LNCaP clone FGC (cell line): ENCODE results near the gene SHB.

ENCODE experiments used
- DNase-seq: peaks from one replicate; pipeline ENCODE4 v3.0.0-alpha.2; 2011; ENCODE audit warnings: low read depth
- H3K4me3 ChIP-seq: 2 replicates; pipeline ENCODE4 v1.5.1; 2011; ENCODE audit warnings: mild to moderate bottlenecking, low read depth, low read length, control low read depth
- TF ChIP-seq, protein P1 (sequence below): IDR thresholded peaks from 2 replicates; pipeline ENCODE4 v1.5.1; 2012; ENCODE audit warnings: mild to moderate bottlenecking; ENCODE audit not compliant: control insufficient read depth, insufficient read depth; ENCODE audit errors: extremely low read depth

SHB gene

GRCh38 chr9:38109601-38110000 lies 40.6 kb upstream of the SHB start:
- TF ChIP-seq, protein P1, sequence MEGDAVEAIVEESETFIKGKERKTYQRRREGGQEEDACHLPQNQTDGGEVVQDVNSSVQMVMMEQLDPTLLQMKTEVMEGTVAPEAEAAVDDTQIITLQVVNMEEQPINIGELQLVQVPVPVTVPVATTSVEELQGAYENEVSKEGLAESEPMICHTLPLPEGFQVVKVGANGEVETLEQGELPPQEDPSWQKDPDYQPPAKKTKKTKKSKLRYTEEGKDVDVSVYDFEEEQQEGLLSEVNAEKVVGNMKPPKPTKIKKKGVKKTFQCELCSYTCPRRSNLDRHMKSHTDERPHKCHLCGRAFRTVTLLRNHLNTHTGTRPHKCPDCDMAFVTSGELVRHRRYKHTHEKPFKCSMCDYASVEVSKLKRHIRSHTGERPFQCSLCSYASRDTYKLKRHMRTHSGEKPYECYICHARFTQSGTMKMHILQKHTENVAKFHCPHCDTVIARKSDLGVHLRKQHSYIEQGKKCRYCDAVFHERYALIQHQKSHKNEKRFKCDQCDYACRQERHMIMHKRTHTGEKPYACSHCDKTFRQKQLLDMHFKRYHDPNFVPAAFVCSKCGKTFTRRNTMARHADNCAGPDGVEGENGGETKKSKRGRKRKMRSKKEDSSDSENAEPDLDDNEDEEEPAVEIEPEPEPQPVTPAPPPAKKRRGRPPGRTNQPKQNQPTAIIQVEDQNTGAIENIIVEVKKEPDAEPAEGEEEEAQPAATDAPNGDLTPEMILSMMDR = no peak
- DNase-seq = no peak
- no peak overlapping the region for H3K4me3 ChIP-seq

DNA sequence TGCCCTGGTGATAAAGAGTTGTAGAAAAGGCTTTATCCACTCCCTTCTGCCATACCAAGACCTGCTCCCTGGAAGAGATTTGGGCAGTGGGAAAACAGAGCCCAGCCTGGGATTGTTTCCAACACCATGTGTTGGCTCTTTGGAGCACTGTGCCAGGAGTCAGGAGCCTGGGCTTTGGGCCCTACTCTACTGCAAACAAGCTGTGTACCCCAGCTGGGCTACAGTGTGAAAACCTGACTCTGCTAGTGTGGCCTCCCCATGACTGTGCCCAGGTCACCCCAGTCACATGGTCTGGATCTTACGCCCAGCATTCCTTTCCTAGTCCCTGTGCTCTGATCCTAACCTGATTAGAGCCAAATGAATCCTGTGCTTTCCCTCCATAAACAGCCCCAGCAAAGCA lies 39.3 kb upstream of the SHB start:
- DNase-seq = no peak
- TF ChIP-seq, protein P1 = no peak
- H3K4me3 ChIP-seq = no peak overlapping the region

- no peak for DNase-seq
- TF ChIP-seq, protein P1 = no peak
- no peak overlapping the region for H3K4me3 ChIP-seq
Observed at GRCh38 chr9:38107811-38108304, 38.8 kb upstream of the SHB start.

GRCh38 chr9:38107405-38107804 lies 38.4 kb upstream of the SHB start:
- no peak for DNase-seq
- H3K4me3 ChIP-seq = no peak overlapping the region
- TF ChIP-seq, protein P1 = no peak

- H3K4me3 ChIP-seq = no peak overlapping the region
- no peak for DNase-seq
- TF ChIP-seq, protein P1 = no peak
Observed at GRCh38 chr9:38106488-38106887, 37.5 kb upstream of the SHB start.

- TF ChIP-seq, protein P1 = no peak
- DNase-seq = no peak
- no peak overlapping the region for H3K4me3 ChIP-seq
Observed at GRCh38 chr9:38103340-38103739, 34.3 kb upstream of the SHB start.

DNA sequence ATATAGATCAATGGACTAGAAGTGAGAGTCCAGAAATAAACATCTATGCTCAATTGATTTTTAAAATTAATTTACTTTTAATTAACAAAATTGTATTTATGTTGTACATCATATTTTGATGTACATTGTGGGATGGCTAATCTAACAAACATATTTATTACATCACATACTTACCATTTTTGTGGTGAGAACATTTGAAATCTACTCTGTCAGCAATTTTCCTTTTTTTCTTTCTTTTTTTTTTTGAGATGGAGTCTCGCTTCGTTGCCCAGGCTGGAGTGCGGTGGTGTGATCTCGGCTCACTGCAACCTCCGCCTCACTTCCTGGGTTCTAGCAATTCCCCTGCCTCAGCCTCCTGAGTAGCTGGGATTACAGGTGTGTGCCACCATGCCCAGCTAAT lies 32.4 kb upstream of the SHB start:
- H3K4me3 ChIP-seq = no peak overlapping the region
- DNase-seq = no peak
- TF ChIP-seq, protein P1 = no peak
